ENCODE data around the gene ABCA1. TPM values are rescaled to one million over a fixed set of nuclear protein-coding genes. Genes with fewer than 3 reads are reported as not detected.

Gene ABCA1
- total RNA-seq, 1 donor = 21.0 TPM

- peak in 2 of 3 donors; percentile 29 to 68 for DNase-seq (ENCODE audit: low read depth in 2 of 3, low spot score in 2 of 3)
Measured at GRCh38 chr9:104850786-104851545, 77.0 kb downstream of the ABCA1 start.

GRCh38 chr9:104849023-104849422 lies 78.9 kb downstream of the ABCA1 start:
- no peak for DNase-seq (ENCODE audit: low read depth in 2 of 3, low spot score in 2 of 3)

GRCh38 chr9:104844710-104845109 lies 83.2 kb downstream of the ABCA1 start:
- DNase-seq (ENCODE audit: low read depth in 2 of 3, low spot score in 2 of 3) = no peak

GRCh38 chr9:104843644-104844240 lies 84.2 kb downstream of the ABCA1 start:
- DNase-seq (ENCODE audit: low read depth in 2 of 3, low spot score in 2 of 3) = no peak

- DNase-seq (ENCODE audit: low read depth in 2 of 3, low spot score in 2 of 3) = no peak
Measured at GRCh38 chr9:104842698-104843097, 85.3 kb downstream of the ABCA1 start.

GRCh38 chr9:104841601-104842141 lies 86.3 kb downstream of the ABCA1 start:
- DNase-seq (ENCODE audit: low read depth in 2 of 3, low spot score in 2 of 3) = no peak

- no peak for DNase-seq (ENCODE audit: low read depth in 2 of 3, low spot score in 2 of 3)
Measured at GRCh38 chr9:104838958-104839357, 89.0 kb downstream of the ABCA1 start.

GRCh38 chr9:104836767-104837166 lies 91.2 kb downstream of the ABCA1 start:
- no peak for DNase-seq (ENCODE audit: low read depth in 2 of 3, low spot score in 2 of 3)

- DNase-seq (ENCODE audit: low read depth in 2 of 3, low spot score in 2 of 3) = no peak
Measured at GRCh38 chr9:104836235-104836634, 91.7 kb downstream of the ABCA1 start.

GRCh38 chr9:104835161-104835560 lies 92.8 kb downstream of the ABCA1 start:
- no peak for DNase-seq (ENCODE audit: low read depth in 2 of 3, low spot score in 2 of 3)

- no peak for DNase-seq (ENCODE audit: low read depth in 2 of 3, low spot score in 2 of 3)
Measured at GRCh38 chr9:104833696-104834095, 94.3 kb downstream of the ABCA1 start.

GRCh38 chr9:104831681-104832080 lies 96.3 kb downstream of the ABCA1 start:
- DNase-seq (ENCODE audit: low read depth in 2 of 3, low spot score in 2 of 3) = no peak

GRCh38 chr9:104826911-104827310 lies 101.0 kb downstream of the ABCA1 start:
- DNase-seq (ENCODE audit: low read depth in 2 of 3, low spot score in 2 of 3) = no peak

GRCh38 chr9:104826079-104826775 lies 101.7 kb downstream of the ABCA1 start:
- no peak for DNase-seq (ENCODE audit: low read depth in 2 of 3, low spot score in 2 of 3)

- DNase-seq (ENCODE audit: low read depth in 2 of 3, low spot score in 2 of 3) = no peak
Measured at GRCh38 chr9:104820336-104820735, 107.6 kb downstream of the ABCA1 start.

GRCh38 chr9:104819033-104819432 lies 108.9 kb downstream of the ABCA1 start:
- DNase-seq (ENCODE audit: low read depth in 2 of 3, low spot score in 2 of 3) = no peak

- DNase-seq (ENCODE audit: low read depth in 2 of 3, low spot score in 2 of 3) = no peak
Measured at GRCh38 chr9:104817437-104817836, 110.5 kb downstream of the ABCA1 start.

GRCh38 chr9:104815851-104816565 lies 111.9 kb downstream of the ABCA1 start:
- DNase-seq (ENCODE audit: low read depth in 2 of 3, low spot score in 2 of 3) = no peak

GRCh38 chr9:104810421-104811339 lies 117.3 kb downstream of the ABCA1 start:
- DNase-seq (ENCODE audit: low read depth in 2 of 3, low spot score in 2 of 3) = no peak
